Right atrium auricular region (tissue), 2 donors: ENCODE measurements around the gene ACY1. TPM values are rescaled to one million over a fixed set of nuclear protein-coding genes. Genes with fewer than 3 reads are reported as not detected.

ENCODE experiments used
- DNase-seq: peaks from one replicate; pipeline ENCODE4 v3.0.0-alpha.2; 2019; ENCODE audit warnings: low spot score
- H3K27ac ChIP-seq, 2 donors: fragments of 200-600 bp; sonication (generic); 1 replicate in 1 of 2; 2 replicates in 1 of 2; pipeline ENCODE4 v1.5.1; 2016 to 2019
- H3K27me3 ChIP-seq, 2 donors: fragments of 200-600 bp; sonication (generic); one replicate each; pipeline versions ENCODE4 v1.5.1 to v1.6.0; 2017 to 2019
- H3K36me3 ChIP-seq: fragments of 200-600 bp; sonication (generic); one replicate; pipeline ENCODE4 v1.5.1; 2016
- H3K4me1 ChIP-seq, 2 donors: fragments of 200-600 bp; sonication (generic); one replicate each; pipeline versions ENCODE4 v1.5.1 to v1.6.0; 2017 to 2019
- H3K4me3 ChIP-seq, 2 donors: fragments of 200-600 bp; sonication (generic); 1 replicate in 1 of 2; 2 replicates in 1 of 2; pipeline ENCODE4 v1.5.1; 2017 to 2019; ENCODE audit warnings: mild to moderate bottlenecking in 1 of 2, moderate library complexity in 1 of 2
- H3K9me3 ChIP-seq, 2 donors: fragments of 200-600 bp; sonication (generic); one replicate each; pipeline ENCODE4 v1.5.1; 2019
- CTCF ChIP-seq, 2 donors: fragments of 200-600 bp; sonication (generic); IDR thresholded peaks; one replicate each; pipeline ENCODE4 v1.5.1; 2019; ENCODE audit warnings: antibody characterized with exemption in 2 of 2
- total RNA-seq, 2 donors: library from RNA; depleted of rRNA; stranded (reverse); fragments of >200 nt; gene quantifications; one replicate each; pipeline ENCODE4 v1.1.0, GENCODE V29; 2016

The ACY1 gene
- total RNA-seq, 2 donors from 2014 or later: 26.0 to 29.8 TPM

- peak within 1 kb of the TSS; percentile 95 to 96 for H3K27ac ChIP-seq
- TF ChIP-seq CTCF (IDR thresholded peaks at IDR 0.05): peak; percentile 97 to 99
- peak within 1 kb of the TSS; percentile 57 to 80 for H3K4me3 ChIP-seq
- H3K4me1 ChIP-seq: peaks cover 0 to 32% of the 10 kb centered on the region in 2 donors
- H3K36me3 ChIP-seq: peaks cover 17% of the 10 kb centered on the region
- H3K27me3 ChIP-seq: no peaks in the 10 kb centered on the region
- no peaks in the 10 kb centered on the region for H3K9me3 ChIP-seq
- DNase-seq: peak; percentile 100
Measured at GRCh38 chr3:51941798-51942602, 41.3 kb upstream of the ACY1 start, which contains the start of the genes PARP3 and RRP9. Gene PARP3 (plus strand): TSS chr3:51942363. CDS start chr3:51943356, 993 bp downstream. Gene RRP9 (minus strand): TSS chr3:51941904. CDS start chr3:51941867, 37 bp downstream.

- Histone ChIP-seq H3K27me3 (no peaks in the 10 kb centered on the region), H3K27ac (peak overlapping the region; percentile 95 to 96), H3K36me3 (peaks cover 9% of the 10 kb centered on the region), H3K4me3 (peak overlapping the region; percentile 29 to 80), H3K9me3 (no peaks in the 10 kb centered on the region), H3K4me1 (peaks cover 0 to 32% of the 10 kb centered on the region in 2 donors)
- peak; percentile 82 for DNase-seq
- TF ChIP-seq CTCF (IDR thresholded peaks at IDR 0.05): no peak
Measured at GRCh38 chr3:51942603-51943450, 40.5 kb upstream of the ACY1 start.

- peaks cover 0 to 32% of the 10 kb centered on the region in 2 donors for H3K4me1 ChIP-seq
- no peaks in the 10 kb centered on the region for H3K27me3 ChIP-seq
- no peaks in the 10 kb centered on the region for H3K36me3 ChIP-seq
- peak overlapping the region; percentile 95 to 96 for H3K27ac ChIP-seq
- TF ChIP-seq CTCF (IDR thresholded peaks at IDR 0.05): no peak
- no peak for DNase-seq
- peak overlapping the region in 1 of 2 donors; percentile 80 for H3K4me3 ChIP-seq
- no peaks in the 10 kb centered on the region for H3K9me3 ChIP-seq
Measured at GRCh38 chr3:51943451-51944391, 39.6 kb upstream of the ACY1 start.

- Histone ChIP-seq H3K9me3 (no peaks in the 10 kb centered on the region), H3K4me3 (no peak overlapping the region), H3K27ac (no peak overlapping the region), H3K27me3 (no peaks in the 10 kb centered on the region), H3K36me3 (no peaks in the 10 kb centered on the region), H3K4me1 (peaks cover 0 to 32% of the 10 kb centered on the region in 2 donors)
- DNase-seq: no peak
- TF ChIP-seq CTCF (IDR thresholded peaks at IDR 0.05): no peak
Measured at GRCh38 chr3:51944451-51945021, 38.8 kb upstream of the ACY1 start.
